Mesenchymal stem cell (in vitro differentiated cells and primary cell): ENCODE measurements around the gene EYA2.

ENCODE experiments used
- DNase-seq: peaks from one replicate; pipeline ENCODE4 v3.0.0-alpha.2; 2013
- H2AFZ ChIP-seq: one replicate; pipeline ENCODE4 v1.6.1; 2013; ENCODE audit warnings: low read depth, mild to moderate bottlenecking, control low read depth, inconsistent platforms, low read length, moderate library complexity
- H2AK5ac ChIP-seq: 2 replicates; pipeline ENCODE4 v1.6.1; 2013; ENCODE audit warnings: low read length, moderate library complexity, mild to moderate bottlenecking, inconsistent platforms; ENCODE audit not compliant: severe bottlenecking
- H2BK120ac ChIP-seq: one replicate; pipeline ENCODE4 v1.6.1; 2013; ENCODE audit warnings: low read depth, mild to moderate bottlenecking, inconsistent platforms, low read length, moderate library complexity
- H2BK12ac ChIP-seq, 2 experiments: one replicate each; pipeline ENCODE4 v1.6.1; 2013; ENCODE audit warnings: inconsistent platforms in 2 of 2, low read length in 2 of 2, mild to moderate bottlenecking in 2 of 2, moderate library complexity in 2 of 2, control low read depth in 1 of 2
- H2BK15ac ChIP-seq: one replicate; pipeline ENCODE4 v1.6.1; 2013; ENCODE audit warnings: mild to moderate bottlenecking, low read depth, inconsistent platforms; ENCODE audit not compliant: poor library complexity, severe bottlenecking
- H2BK5ac ChIP-seq: 2 replicates; pipeline ENCODE4 v1.6.1; 2013; ENCODE audit warnings: low read depth, mild to moderate bottlenecking, low read length, control low read depth, inconsistent platforms; ENCODE audit not compliant: poor library complexity, severe bottlenecking
- H3K14ac ChIP-seq, 2 experiments: one replicate each; pipeline ENCODE4 v1.6.1; 2013; ENCODE audit warnings: inconsistent platforms in 2 of 2, low read length in 2 of 2, control low read depth in 1 of 2, mild to moderate bottlenecking in 1 of 2, moderate library complexity in 1 of 2
- H3K18ac ChIP-seq, 2 experiments: one replicate each; pipeline ENCODE4 v1.6.1; 2013; ENCODE audit warnings: inconsistent platforms in 2 of 2, low read length in 2 of 2, control low read depth in 1 of 2, low read depth in 1 of 2, mild to moderate bottlenecking in 1 of 2
- H3K23ac ChIP-seq, 2 experiments: one replicate each; pipeline ENCODE4 v1.6.1; 2013; ENCODE audit warnings: inconsistent platforms in 2 of 2, low read length in 2 of 2, mild to moderate bottlenecking in 2 of 2, moderate library complexity in 2 of 2, control low read depth in 1 of 2
- H3K27ac ChIP-seq: 2 replicates; pipeline ENCODE4 v1.5.1; 2013; ENCODE audit warnings: mild to moderate bottlenecking, moderate library complexity, low read length, control low read depth, inconsistent platforms; ENCODE audit not compliant: poor library complexity, severe bottlenecking
- H3K27me3 ChIP-seq, 2 experiments: 2 replicates each; pipeline versions ENCODE4 v1.6.1 to v1.7.0; 2013; ENCODE audit warnings: low read length in 2 of 2, mild to moderate bottlenecking in 2 of 2, moderate library complexity in 2 of 2, control low read depth in 1 of 2, inconsistent platforms in 1 of 2; ENCODE audit not compliant: control insufficient read depth in 1 of 2, insufficient read depth in 1 of 2
- H3K36me3 ChIP-seq, 2 experiments: 2 replicates each; pipeline versions ENCODE4 v1.6.1 to v1.7.0; 2013; ENCODE audit warnings: low read length in 2 of 2, control low read depth in 1 of 2, inconsistent platforms in 1 of 2, low read depth in 1 of 2, mild to moderate bottlenecking in 1 of 2; ENCODE audit not compliant: insufficient read depth in 2 of 2, control insufficient read depth in 1 of 2
- H3K4ac ChIP-seq, 2 experiments: one replicate each; pipeline ENCODE4 v1.6.1; 2013; ENCODE audit warnings: inconsistent platforms in 2 of 2, low read length in 2 of 2, mild to moderate bottlenecking in 2 of 2, moderate library complexity in 2 of 2, control low read depth in 1 of 2, low read depth in 1 of 2
- H3K4me1 ChIP-seq: 2 replicates; pipeline ENCODE4 v1.6.1; 2013; ENCODE audit warnings: low read depth, low read length, control low read depth; ENCODE audit not compliant: control insufficient read depth, insufficient read depth
- H3K4me2 ChIP-seq: 2 replicates; pipeline ENCODE4 v1.6.1; 2013; ENCODE audit warnings: low read length, mild to moderate bottlenecking, inconsistent platforms; ENCODE audit not compliant: poor library complexity, severe bottlenecking
- H3K4me3 ChIP-seq, 2 experiments: 2 replicates each; pipeline versions ENCODE4 v1.5.1 to v1.7.0; 2013; ENCODE audit warnings: low read length in 2 of 2, mild to moderate bottlenecking in 2 of 2, control low read depth in 1 of 2, low read depth in 1 of 2; ENCODE audit not compliant: insufficient read depth in 1 of 2
- H3K79me1 ChIP-seq: replicated peaks from 2 replicates; pipeline ENCODE4 v1.6.1; 2013; ENCODE audit warnings: mild to moderate bottlenecking, control low read depth, low read length, inconsistent platforms; ENCODE audit not compliant: poor library complexity, severe bottlenecking
- H3K9ac ChIP-seq: 2 replicates; pipeline ENCODE4 v1.7.0; 2013; ENCODE audit warnings: mild to moderate bottlenecking, low read length, moderate library complexity
- H3K9me3 ChIP-seq: 2 replicates; pipeline ENCODE4 v1.7.0; 2013; ENCODE audit warnings: mild to moderate bottlenecking, low read length; ENCODE audit not compliant: control insufficient read depth
- H4K8ac ChIP-seq: one replicate; pipeline ENCODE4 v1.6.1; 2013; ENCODE audit warnings: inconsistent platforms, mild to moderate bottlenecking, low read length, moderate library complexity
- H4K91ac ChIP-seq: one replicate; pipeline ENCODE4 v1.6.1; 2013; ENCODE audit warnings: mild to moderate bottlenecking, low read length, inconsistent platforms
- WGBS: methylation state at CpG from one replicate; pipeline ENCODE4 v1.1.7; 2013; ENCODE audit warnings: mixed read lengths; 5-methylcytosine and 5-hydroxymethylcytosine counted together

EYA2 gene

GRCh38 chr20:47206962-47207641, 312.5 kb downstream of the EYA2 start:
- Histone ChIP-seq H3K9ac (no peak overlapping the region), H3K4me2 (no peak overlapping the region), H2BK5ac (no peak overlapping the region), H4K91ac (no peak overlapping the region), H3K27me3 (no peaks in the 10 kb centered on the region), H3K36me3 (peaks cover 33 to 40% of the 10 kb centered on the region in 2 experiments), H3K23ac (no peak overlapping the region), H2AFZ (no peak overlapping the region), H3K14ac (no peak overlapping the region), H2BK15ac (no peak overlapping the region), H3K4me3 (no peak overlapping the region), H2AK5ac (no peak overlapping the region), H3K9me3 (no peaks in the 10 kb centered on the region), H3K4ac (no peak overlapping the region), H3K27ac (no peak overlapping the region), H2BK120ac (no peak overlapping the region), H2BK12ac (no peak overlapping the region), H3K79me1 (peaks cover 22% of the 10 kb centered on the region), H3K18ac (no peak overlapping the region), H3K4me1 (peaks cover 7% of the 10 kb centered on the region), H4K8ac (no peak overlapping the region)
- 95% methylated on average over 9 of the region's 9 CpGs for WGBS
- DNase-seq = no peak

GRCh38 chr20:47208534-47209174, 314.0 kb downstream of the EYA2 start:
- H3K79me1 ChIP-seq = peaks cover 34% of the 10 kb centered on the region

GRCh38 chr20:47209982-47210381, 315.3 kb downstream of the EYA2 start:
- Histone ChIP-seq H4K8ac (no peak overlapping the region), H2BK15ac (no peak overlapping the region)
- 98% methylated on average over 15 of the region's 17 CpGs for WGBS

More at GRCh38 chr20:47208534-47209174, 314.0 kb downstream of the EYA2 start:
- no peak overlapping the region for H2BK5ac ChIP-seq
- peaks cover 4% of the 10 kb centered on the region for H3K9me3 ChIP-seq
- no peak overlapping the region for H3K4ac ChIP-seq
- WGBS = 99% methylated on average over 18 of the region's 18 CpGs
- no peak overlapping the region for H2BK15ac ChIP-seq
- H3K4me1 ChIP-seq = peaks cover 7% of the 10 kb centered on the region
- DNase-seq = no peak
- no peak overlapping the region for H4K8ac ChIP-seq
- H3K4me2 ChIP-seq = no peak overlapping the region
- H2AFZ ChIP-seq = no peak overlapping the region
- H3K27me3 ChIP-seq = no peaks in the 10 kb centered on the region
- H3K9ac ChIP-seq = no peak overlapping the region
- H2AK5ac ChIP-seq = no peak overlapping the region
- H3K23ac ChIP-seq = no peak overlapping the region
- no peak overlapping the region for H3K14ac ChIP-seq
- H2BK12ac ChIP-seq = no peak overlapping the region
- H3K36me3 ChIP-seq = peaks cover 44 to 56% of the 10 kb centered on the region in 2 experiments
- no peak overlapping the region for H4K91ac ChIP-seq
- H3K18ac ChIP-seq = no peak overlapping the region
- H2BK120ac ChIP-seq = no peak overlapping the region
- no peak overlapping the region for H3K4me3 ChIP-seq
- H3K27ac ChIP-seq = no peak overlapping the region

GRCh38 chr20:47210470-47210869, 315.8 kb downstream of the EYA2 start:
- Histone ChIP-seq H3K4me3 (no peak overlapping the region), H3K18ac (no peak overlapping the region), H3K79me1 (peaks cover 40% of the 10 kb centered on the region), H3K36me3 (peaks cover 57 to 71% of the 10 kb centered on the region in 2 experiments), H3K23ac (no peak overlapping the region), H4K91ac (no peak overlapping the region), H3K27me3 (no peaks in the 10 kb centered on the region), H2BK120ac (no peak overlapping the region), H3K9ac (no peak overlapping the region), H3K14ac (no peak overlapping the region), H3K4me1 (peaks cover 2% of the 10 kb centered on the region), H2AFZ (no peak overlapping the region), H2BK12ac (no peak overlapping the region), H4K8ac (no peak overlapping the region), H3K27ac (no peak overlapping the region), H2BK5ac (no peak overlapping the region), H3K9me3 (peaks cover 4% of the 10 kb centered on the region), H3K4me2 (no peak overlapping the region), H2AK5ac (no peak overlapping the region), H2BK15ac (no peak overlapping the region), H3K4ac (no peak overlapping the region)
- no peak for DNase-seq
- 96% methylated on average over 13 of the region's 13 CpGs for WGBS

More at GRCh38 chr20:47209982-47210381, 315.3 kb downstream of the EYA2 start:
- Histone ChIP-seq H3K9ac (no peak overlapping the region), H3K4me1 (peaks cover 2% of the 10 kb centered on the region), H3K27ac (no peak overlapping the region), H3K79me1 (peaks cover 40% of the 10 kb centered on the region), H4K91ac (no peak overlapping the region), H2BK120ac (no peak overlapping the region), H3K36me3 (peaks cover 55 to 69% of the 10 kb centered on the region in 2 experiments), H2AK5ac (no peak overlapping the region), H3K18ac (no peak overlapping the region), H2AFZ (no peak overlapping the region), H3K4ac (no peak overlapping the region), H3K9me3 (peaks cover 4% of the 10 kb centered on the region), H2BK5ac (no peak overlapping the region), H3K23ac (no peak overlapping the region), H3K4me2 (no peak overlapping the region), H3K4me3 (no peak overlapping the region), H3K14ac (no peak overlapping the region), H3K27me3 (no peaks in the 10 kb centered on the region), H2BK12ac (no peak overlapping the region)
- DNase-seq = no peak
